SHP77 treated with DMSO at 0.1 percent for 48 hours (cell line): Measurements from ENCODE around the gene ZNF436.
"Not testable (repeated sequence)": the region's sequence is repeated elsewhere in the genome, so short reads cannot be mapped to it uniquely, and the experiment has no call there.

Source experiments
- DNase-seq: peaks from one replicate; lab custom pipeline; 2025; lab: John Stamatoyannopoulos, UW

Gene ZNF436

GRCh38 chr1:23310280-23310679 is 59.4 kb downstream of the ZNF436 start:
- DNase-seq: not testable (repeated sequence)
